ENCODE results near the gene GASK1B.

Gene GASK1B

GRCh38 chr4:158134222-158134621 is 38.6 kb downstream of the GASK1B start:
- DNase-seq, result no peak

GRCh38 chr4:158133551-158133950 is 39.3 kb downstream of the GASK1B start:
- DNase-seq, result no peak

- DNase-seq, result no peak
Observed at GRCh38 chr4:158131027-158131426, 41.8 kb downstream of the GASK1B start.

DNA sequence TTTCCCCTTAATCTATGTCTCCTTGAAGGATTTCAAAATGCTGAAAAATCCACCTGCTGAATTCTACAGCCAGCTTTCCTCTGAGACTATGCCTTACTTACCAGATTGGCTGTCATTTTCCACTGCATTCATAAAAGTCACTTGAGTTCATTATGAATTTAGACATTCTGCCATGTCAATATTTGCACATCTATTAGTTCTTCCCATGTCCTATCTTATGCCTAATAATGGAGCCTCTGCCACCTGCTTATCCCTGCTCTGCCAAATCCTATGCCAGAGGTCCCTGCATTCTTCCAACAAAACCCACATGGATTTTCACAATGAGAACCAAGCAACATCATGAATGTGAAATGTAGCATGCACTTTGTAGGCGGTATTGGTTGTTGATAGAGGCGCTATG is 42.6 kb downstream of the GASK1B start:
- no peak for DNase-seq

DNA sequence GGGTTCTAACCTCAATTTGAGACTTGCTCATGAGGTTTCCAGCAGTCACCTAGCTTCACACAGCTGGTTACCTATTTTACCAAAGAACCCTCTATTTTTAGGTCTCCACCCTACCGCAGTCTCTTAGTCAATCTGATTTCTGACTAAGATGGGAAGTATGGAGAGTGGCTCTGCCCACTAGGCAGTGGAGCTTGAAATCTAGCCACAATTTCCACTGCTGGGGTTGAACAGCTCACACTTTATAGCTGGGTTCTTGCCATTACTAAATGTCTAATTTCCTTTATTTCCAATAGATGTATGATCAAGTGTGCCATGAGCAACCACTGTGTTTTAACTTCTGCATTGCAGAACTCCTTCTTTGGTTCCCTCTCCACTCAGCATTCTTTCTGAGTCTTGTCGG is 43.1 kb downstream of the GASK1B start:
- DNase-seq, result no peak

- no peak for DNase-seq
Observed at GRCh38 chr4:158128540-158128939, 44.3 kb downstream of the GASK1B start.

- no peak for DNase-seq
Observed at GRCh38 chr4:158125310-158125709, 47.5 kb downstream of the GASK1B start.

Data from T1000 (cell line).